ENCODE measurements around the gene SYCP3. TPM values are rescaled to one million over a fixed set of nuclear protein-coding genes. Genes with fewer than 3 reads are reported as not detected.

SYCP3 gene
- not detected in 2 replicates for total RNA-seq

GRCh38 chr12:101738920-101739665 is at the start of gene SYCP3:
Gene SYCP3 (minus strand): TSS chr12:101739462. CDS start chr12:101737935, 1,527 bp downstream.

GRCh38 chr12:101697197-101697929 is 41.9 kb downstream of the SYCP3 start, which contains the start of gene CHPT1:
Gene CHPT1 (plus strand): TSS chr12:101697640. CDS start chr12:101697862, 222 bp downstream.

Other genes starting within 250 kb of the SYCP3 start
- gene MYBPC1, start 144.5 kb downstream of the SYCP3 start, total RNA-seq, result not detected in 2 replicates
- 10.2 and 15.5 TPM in 2 replicates for gene CHPT1, start 41.8 kb downstream of the SYCP3 start, total RNA-seq
- gene GNPTAB, start 91.5 kb upstream of the SYCP3 start, total RNA-seq, result 12.8 and 20.0 TPM in 2 replicates
- 3.0 and 7.5 TPM in 2 replicates for gene DRAM1, start 138.1 kb upstream of the SYCP3 start, total RNA-seq